Fibroblast of skin of left quadriceps (primary cell): ENCODE measurements around the gene DNAJC25.
"Not testable (repeated sequence)": the region's sequence is repeated elsewhere in the genome, so short reads cannot be mapped to it uniquely, and the experiment has no call there.

ENCODE experiments used
- DNase-seq, 2 experiments: peaks; one replicate each; pipeline ENCODE4 v3.0.0-alpha.2; 2013; ENCODE audit warnings: low read depth in 2 of 2

The DNAJC25 gene

DNA sequence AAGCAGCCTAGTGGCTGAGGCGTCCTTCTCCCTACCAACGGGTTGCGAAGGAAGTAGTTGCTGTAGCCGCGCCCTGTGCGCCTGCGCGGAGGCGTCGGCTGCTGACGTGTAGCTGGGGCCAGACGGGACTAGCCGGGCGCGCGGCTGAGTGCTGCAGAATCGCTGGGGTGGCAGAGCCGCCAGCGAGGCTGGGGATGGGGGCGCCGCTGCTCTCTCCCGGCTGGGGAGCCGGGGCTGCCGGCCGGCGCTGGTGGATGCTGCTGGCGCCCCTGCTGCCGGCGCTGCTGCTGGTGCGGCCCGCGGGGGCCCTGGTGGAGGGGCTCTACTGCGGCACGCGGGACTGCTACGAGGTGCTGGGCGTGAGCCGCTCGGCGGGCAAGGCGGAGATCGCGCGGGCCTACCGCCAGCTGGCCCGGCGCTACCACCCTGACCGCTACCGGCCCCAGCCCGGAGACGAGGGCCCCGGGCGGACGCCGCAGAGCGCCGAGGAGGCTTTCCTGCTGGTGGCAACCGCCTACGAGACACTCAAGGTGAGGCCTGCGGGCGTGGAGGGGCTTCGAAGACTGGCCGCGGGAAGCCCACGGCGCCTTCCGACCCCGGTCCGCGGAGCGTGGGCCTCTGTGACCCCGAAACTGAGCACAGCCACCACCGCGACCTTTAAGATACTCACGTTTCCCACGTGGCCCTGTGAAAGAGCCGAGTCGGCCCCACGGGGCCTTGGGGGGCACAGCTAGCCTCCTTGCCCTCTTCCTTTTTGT lies at the start of gene DNAJC25:
DNAJC25 (plus strand) TSS at position 121 of the 758 bp plus-strand sequence; CDS start at position 195, 74 bp downstream.
- DNase-seq = peak; percentile 96 to 97

DNA sequence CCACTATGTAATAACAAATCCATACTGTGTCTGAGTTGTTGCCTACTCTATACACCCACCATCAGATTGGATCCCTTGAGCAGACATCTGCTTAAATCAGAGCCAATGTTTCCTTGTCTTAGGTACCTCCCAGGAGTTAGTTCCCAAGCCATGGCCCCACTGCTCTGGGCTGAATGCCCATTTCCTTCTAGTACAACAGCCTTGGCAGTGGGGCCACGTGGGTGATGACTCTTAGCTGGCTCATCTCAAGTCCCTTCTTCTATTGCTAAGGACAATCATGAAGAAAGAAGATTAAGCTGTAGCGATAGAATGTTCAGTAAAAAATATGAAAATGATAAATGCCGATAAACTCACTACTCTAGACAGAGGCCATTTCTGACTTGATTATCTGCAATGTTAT lies 48.2 kb upstream of the DNAJC25 start:
- no peak for DNase-seq

DNA sequence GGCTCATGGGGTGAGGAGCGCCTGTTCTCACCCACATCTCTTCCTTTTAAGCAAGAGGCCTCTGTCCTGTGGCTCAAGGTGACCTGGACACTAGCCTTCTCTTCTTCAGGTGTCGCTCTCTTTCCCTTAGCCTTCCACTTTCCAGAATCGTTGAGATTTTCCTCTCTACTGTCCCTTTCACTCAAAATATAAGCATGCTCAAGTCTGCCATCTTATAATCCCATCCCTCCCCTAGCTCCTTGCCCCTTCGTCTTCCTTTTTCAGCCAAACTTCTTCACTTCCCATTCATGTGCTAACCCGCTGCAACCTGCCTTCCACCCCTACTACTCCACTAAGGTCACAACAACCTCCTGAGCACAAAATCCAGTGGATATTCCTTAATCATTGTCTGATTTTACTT lies 44.8 kb upstream of the DNAJC25 start:
- no peak for DNase-seq

DNA sequence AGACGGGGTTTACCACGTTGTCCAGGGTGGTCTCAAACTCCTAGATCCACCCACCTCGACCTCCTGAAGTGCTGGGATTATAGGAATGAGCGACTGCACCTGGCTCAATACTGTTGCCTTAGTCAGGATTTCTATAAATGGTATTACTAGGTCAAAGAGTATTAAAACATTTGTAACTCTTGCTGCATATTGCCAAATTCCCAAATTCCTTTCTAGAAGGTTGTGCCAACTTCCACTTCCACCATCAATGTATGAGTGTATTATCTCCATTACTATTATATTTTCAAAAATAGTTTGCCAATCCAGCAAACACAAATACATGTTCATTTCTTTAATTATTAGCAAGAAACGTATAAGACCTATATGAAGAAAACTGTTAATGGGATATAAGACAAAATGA lies 42.3 kb upstream of the DNAJC25 start:
- no peak for DNase-seq

DNA sequence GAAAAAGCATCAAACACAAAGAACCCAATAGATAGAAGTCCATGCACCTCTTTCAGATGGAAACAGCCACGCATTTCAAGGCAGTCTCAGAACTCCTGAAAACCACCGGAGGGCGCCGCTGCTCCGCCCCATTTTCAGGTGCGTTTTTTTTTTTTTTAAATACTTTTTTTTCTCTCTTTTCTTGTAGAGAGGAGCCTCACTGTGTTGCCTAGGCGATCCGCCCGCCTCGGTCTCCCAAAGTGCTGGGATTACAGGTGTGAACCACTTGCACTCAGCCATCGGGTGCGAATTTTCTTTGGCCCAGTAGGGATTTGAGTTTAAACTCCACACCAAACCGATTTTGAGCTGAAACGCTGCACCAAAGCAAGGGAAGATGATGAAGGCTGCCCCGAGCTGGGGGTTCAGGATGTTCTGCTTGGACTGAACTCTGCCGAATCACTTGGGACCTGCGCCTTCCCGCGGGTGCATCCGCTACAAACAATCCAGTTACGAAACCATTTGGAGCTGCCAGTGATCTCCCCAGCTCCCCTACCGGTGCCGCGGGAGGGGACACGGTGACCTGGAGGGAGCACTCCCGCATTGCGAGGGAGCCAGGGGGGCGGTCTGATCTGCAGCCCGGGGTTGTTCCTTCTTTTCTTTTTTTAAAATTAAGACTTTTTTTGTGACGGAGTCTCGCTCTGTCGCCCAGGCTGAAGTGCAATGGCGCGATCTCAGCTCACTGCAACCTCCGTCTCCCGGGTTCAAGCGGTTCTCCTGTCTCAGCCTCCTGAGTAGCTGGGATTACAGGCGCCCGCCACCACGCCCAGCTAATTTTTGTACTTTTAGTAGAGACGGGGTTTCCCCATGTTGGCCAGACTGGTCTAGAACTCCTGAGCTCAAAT lies 33.0 kb upstream of the DNAJC25 start:
- peak in 1 of 2 experiments; percentile 26 for DNase-seq

DNA sequence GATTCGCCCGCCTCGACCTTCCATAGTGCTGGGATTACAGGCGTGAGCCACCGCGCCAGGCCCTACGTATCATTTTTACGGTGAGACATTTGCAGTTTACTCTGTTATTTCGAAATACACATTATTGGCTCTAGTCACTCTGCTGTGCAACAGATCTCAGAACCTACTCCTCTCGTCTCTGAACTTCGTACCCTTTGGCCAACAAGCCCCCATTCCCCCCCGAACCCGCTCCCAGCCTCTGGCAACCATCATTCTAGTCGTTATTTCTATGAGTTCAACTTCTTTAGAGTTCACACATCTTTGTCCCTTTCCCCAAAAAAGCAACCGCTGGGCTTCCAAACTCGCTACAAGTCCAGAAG lies 32.4 kb upstream of the DNAJC25 start:
- DNase-seq = no peak

DNA sequence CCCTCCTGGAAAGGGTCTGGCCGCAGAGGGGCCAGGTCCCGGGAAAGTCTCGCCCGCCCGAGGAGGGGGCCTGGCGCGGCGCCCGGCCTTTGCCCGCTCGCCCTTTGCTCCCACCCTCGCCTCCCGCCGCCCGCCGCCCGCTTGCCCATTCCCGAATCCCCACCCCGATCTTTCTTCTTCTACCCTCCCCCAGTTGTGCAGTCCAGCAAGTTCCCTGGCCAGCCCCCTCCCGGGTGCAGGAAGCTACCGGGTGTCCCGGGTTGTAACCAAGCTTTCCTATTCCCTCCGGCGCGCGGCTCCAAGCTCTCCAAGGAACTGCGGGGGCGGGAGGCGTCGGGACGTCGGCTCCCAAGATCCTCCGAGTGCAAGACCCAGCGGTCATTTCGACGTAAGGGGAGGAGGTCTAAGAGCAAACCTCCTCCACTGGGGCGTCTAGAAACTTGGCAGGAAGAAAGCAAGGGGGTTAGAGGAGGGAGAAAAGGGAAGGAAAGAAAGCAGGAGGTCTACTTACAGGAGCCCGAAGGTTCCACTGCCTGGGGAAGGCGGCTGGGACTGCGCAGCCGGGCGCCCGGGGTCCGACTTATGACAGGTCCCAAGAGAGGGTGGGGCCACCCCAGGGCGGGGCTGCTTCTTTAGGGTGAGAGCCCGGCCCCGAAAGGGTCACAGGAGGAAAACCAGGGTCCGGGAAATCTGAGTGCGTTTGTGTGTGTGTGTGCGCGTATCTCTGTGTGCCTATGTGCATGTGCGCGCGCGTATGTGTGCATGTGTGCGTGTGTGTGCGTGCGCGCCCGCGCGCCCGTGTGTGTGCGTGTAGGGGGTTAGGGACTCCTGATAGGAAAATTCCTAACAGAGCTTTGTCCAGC lies 31.8 kb upstream of the DNAJC25 start, which contains the start of gene PTGR1:
PTGR1 (minus strand) TSS at position 556 of the 863 bp plus-strand sequence. CDS start 2,225 bp downstream, outside the sequence.
- DNase-seq = peak; percentile 62

DNA sequence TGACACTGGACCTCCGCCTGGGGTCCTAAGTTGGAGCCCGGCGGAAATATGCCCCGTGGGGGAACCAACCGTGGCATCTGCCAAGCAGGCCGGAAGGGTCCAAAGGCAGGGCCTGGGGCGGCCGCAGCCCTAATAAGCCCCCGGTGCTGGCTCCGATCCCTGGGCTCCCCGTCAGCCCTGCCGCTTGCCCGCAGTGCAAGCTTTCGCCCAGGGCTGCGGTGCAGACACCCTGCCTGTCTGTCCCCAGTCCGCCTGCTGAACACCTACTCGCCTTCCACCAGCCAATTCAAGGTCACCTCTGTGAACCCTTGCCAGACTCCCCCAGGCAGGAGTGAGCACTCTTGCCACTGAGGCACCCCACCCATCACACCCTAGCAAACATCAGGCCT lies 31.2 kb upstream of the DNAJC25 start:
- DNase-seq = no peak

DNA sequence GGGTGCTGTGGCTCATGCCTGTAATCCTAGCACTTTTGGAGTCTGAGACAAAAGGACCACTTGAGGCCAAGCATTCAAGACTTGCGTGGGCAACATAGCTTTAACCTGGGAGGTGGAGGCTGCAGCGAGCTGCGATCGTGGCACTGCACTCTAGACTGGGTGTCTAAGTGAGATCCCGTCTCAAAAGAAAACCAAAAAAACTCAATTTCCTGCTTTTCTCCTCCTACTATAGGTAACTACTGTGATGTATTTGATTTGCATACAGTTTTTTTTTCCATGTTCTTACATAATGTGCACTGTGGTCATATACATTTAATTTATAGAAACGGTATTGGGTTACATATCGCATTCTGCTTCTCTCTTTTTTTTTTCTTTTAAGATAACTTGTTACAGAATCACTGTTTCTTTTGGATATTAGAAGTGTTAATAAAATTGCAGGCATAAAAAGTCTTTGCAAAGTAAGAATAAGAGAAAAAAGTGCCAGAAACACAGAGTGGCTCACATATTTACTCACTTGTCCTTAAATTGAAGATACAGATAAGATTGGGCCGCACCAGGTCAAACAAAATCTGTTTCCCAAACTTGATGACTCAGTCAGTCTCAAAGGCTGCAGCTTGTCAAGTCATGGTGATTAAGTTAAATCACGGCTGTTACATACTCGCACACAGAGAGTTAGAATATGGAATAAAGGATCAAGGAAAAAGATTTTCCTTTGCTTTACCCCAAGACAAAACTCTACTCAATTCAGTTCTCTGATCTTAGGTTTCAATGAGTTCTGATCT lies 29.7 kb upstream of the DNAJC25 start:
- no peak for DNase-seq

DNA sequence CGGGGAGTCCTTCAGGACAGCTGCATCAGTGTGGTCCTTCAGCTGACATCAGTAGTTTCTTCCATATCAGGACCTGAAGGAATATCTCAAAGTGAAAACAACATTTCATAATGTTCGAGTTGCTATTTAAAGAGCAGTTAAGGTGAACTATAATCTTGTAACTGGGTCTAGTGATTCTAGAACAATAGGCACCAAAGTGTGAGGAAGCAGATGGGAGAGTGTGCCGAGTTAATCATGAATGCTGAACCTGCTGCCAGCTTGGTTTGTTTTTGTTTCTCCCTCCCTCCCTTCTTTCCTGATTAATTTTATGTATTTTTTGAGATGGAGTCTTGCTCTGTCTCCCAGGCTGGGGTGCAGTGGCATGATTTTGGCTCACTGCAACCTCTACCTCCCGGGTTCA lies 28.1 kb upstream of the DNAJC25 start:
- DNase-seq = no peak

DNA sequence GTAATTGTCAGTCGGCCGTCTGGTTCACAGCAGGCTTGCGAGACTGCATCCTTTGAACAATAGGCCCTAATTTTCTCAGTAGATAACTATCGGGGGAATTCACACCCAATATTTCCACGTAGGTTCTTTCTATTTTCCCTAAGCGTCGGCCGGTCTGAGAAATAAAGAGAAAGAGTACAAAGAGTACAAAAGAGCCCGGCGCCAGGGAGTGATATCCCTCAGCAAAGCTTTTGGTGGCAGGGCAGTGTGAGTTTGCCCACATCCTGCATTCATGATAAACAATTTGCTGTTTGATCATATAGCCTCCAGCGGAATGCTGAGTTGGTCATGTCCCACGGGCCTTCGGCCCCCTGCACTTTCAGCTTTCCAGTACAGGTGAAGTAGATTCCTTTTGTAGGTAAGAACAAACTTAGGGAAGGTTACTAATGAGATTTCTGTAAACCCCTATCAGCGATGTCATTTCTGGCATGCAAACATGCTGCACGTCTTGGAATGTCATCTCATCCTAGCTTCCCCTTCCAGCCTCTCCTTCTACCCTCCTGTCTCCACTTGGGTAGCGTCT lies 27.0 kb upstream of the DNAJC25 start:
- DNase-seq = no peak

DNA sequence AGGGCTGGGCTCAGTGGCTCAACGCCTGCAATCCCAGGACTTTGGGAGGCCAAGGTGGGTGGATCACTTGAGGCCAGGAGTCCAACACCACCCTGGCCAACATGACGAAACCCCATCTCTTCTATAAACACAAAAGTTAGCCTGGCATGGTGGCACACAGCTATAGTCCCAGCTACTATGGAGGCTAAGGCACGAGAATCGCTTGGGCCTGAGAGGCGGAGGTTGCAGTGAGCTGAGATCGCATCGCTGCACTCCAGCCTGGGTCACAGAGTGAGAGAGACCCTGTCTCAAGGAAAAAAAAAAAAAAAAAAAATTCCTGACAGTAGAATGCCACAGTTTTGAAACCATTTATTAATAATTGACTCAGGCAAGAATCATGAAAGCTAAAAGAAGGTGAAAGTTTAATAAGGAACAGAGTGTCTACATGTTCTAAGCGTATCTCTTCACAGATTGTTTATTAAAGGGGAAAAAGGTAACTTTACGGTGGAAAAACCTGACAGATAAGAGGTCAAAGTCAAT lies 26.0 kb upstream of the DNAJC25 start:
- DNase-seq = no peak

DNA sequence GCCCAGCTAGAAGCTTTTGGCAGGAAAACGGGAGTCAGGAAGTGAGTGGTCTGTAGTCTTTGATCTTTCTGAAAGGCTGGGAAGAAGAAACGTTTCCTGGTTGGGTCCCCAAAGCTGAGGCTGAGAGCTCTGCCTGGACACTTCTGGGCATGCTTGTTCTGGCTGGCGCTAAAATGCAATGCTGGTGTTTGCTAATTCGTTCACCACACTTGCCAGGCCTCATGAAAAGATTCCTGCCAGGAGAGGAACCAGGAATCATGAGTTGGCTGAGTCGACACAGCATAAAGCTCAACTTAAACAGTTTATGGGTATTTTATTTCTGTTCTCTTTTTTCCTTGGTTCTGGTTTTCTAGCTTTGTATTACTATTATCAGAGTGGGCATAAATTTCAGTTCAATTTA lies 21.0 kb upstream of the DNAJC25 start:
- no peak for DNase-seq

DNA sequence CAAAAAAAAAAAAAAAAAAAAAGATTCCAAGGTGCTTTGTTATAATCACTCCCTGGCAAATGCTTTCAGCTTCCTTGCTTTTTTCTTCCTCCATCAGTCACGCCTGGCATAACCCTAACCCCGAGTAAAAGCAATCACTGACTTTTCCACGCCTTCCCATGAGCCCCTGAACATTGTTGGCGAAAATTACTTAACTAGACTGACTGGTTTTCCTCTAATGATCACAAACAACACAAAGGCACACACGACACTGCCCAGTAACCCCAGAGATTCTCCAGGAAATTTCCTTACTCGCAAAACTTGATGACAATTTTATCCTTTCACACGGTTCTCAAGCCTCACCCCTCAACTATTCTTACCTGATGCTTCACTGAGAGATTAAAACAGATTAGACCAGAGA lies 20.3 kb upstream of the DNAJC25 start:
- DNase-seq = no peak

DNA sequence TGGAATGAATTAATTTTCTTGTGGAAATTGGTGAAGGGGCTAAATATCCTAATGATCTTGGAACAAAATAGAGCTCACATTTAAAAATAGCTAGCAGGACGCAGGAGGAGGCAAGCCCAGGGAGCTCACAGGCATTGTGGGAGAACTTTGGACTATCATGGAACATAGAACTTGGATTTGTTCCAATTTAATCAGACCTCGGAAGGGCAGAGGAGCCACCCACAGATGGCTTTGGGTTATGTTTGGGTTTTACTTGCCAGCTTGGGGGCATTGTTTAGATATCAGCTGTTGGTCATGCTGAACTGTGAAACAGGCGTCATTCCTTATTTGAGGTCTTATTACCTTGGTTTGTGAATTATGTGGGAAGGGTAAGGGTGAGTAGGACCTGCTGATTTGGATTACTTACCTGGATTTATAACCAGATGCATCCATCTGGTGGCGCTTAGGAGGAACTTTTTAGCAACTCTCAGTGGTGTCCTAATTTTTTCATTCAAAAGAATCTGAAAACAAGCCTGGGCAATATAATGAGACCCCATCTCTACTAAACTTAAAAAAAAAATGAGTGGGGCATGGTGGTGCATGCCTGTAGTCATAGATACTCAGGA lies 17.6 kb upstream of the DNAJC25 start:
- no peak for DNase-seq

DNA sequence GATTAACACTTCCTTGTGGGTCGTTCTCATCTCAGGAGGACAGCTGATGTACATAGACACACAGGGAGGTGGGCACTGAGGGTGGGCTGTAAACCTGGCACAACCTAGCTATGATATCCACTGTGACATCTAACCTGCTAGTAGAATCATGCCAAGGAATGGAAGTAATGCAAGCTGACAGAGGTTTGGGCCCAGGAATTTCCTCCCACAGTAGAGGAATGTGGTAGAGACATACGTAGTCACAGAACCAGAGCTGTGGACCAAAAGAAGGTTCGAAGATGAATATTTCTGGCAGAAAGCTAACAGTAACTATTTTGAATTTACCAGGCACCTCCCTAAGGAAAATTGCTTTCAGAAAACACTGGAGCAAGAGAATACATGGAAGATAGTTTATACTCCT lies 15.2 kb upstream of the DNAJC25 start:
- no peak for DNase-seq

DNA sequence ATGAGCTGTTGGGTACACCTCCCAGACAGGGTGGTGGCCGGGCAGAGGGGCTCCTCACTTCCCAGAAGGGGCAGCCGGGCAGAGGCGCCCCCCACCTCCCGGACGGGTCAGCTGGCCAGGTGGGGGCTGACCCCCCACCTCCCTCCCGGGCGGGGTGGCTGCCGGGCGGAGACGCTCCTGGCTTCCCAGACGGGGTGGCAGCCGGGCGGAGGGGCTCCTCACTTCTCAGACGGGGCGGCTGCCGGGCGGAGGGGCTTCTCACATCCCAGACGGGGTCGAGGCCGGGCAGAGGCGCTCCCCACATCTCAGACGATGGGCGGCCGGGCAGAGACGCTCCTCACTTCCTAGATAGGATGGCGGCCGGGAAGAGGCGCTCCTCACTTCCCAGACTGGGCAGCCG lies 13.8 kb upstream of the DNAJC25 start:
- DNase-seq = not testable (repeated sequence)

DNA sequence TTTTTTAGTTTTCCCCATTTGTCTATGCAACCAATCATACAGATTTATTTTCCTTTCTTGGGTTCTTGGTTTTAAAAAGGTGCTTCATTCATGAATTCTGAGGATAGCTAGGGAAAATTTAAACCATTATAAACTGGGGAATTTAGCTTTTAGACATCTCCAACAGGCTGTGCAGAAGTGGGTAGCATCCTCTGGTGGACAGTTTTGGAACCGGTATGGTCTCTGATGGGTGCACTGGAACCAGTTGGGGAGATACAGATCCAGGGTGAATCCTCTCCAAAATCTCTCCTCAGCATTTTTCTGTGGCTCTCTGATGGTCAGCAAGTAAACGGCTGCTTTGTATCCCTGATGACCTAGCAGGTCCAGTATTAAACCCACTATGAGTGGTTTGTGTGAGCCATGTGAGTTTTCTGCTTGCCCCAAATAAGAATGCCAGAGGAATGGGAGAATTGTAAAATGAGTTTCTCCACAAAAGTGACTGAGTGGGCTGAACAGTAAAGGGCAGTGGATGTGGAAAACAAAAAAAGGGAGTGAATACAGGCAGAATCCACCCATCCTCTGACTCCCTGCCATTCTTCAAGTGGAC lies 9.1 kb upstream of the DNAJC25 start:
- DNase-seq = no peak

DNA sequence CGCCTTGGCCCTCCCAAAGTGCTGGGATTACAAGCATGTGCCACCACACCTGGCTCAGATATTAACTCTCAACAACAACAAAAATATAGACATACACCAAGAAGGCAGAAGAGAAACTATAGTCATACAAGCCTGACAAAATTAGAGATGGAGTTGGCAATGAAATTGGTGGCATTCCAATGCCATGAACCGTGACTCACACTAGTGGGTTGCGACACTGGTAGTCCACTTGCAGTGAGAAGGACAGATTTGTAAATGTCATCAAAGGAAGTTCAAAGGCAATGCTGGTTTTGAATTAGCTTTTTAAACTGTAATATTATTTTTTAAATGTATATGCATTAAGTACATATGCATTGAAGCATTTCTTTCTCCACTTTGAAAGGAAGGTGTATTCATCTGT lies 8.5 kb upstream of the DNAJC25 start:
- no peak for DNase-seq
